Esophagus muscularis mucosa (tissue), 3 donors: ENCODE measurements around the gene CENPV.

Experiments used
- POLR2A ChIP-seq: fragments of 450-650 bp; IDR thresholded peaks from one replicate; pipeline ENCODE4 v1.6.1; 2017; ENCODE audit warnings: antibody characterized with exemption, moderate library complexity, mild to moderate bottlenecking, low read depth
- POLR2AphosphoS5 ChIP-seq, 2 donors: sonication (generic); formaldehyde crosslinking; IDR thresholded peaks; one replicate each; pipeline ENCODE4 v1.6.1; 2017; ENCODE audit warnings: antibody characterized with exemption in 2 of 2
- TF ChIP-seq, protein P1 (sequence below), 3 experiments: fragments of 200-600 bp in 2 of 3; fragments of 450-650 bp in 1 of 3; sonication (generic) in 2 of 3; IDR thresholded peaks; one replicate each; pipeline ENCODE4 v1.5.1; 2017 to 2019; ENCODE audit warnings: antibody characterized with exemption in 3 of 3, mild to moderate bottlenecking in 2 of 3, moderate library complexity in 1 of 3

- TF ChIP-seq, protein P1, sequence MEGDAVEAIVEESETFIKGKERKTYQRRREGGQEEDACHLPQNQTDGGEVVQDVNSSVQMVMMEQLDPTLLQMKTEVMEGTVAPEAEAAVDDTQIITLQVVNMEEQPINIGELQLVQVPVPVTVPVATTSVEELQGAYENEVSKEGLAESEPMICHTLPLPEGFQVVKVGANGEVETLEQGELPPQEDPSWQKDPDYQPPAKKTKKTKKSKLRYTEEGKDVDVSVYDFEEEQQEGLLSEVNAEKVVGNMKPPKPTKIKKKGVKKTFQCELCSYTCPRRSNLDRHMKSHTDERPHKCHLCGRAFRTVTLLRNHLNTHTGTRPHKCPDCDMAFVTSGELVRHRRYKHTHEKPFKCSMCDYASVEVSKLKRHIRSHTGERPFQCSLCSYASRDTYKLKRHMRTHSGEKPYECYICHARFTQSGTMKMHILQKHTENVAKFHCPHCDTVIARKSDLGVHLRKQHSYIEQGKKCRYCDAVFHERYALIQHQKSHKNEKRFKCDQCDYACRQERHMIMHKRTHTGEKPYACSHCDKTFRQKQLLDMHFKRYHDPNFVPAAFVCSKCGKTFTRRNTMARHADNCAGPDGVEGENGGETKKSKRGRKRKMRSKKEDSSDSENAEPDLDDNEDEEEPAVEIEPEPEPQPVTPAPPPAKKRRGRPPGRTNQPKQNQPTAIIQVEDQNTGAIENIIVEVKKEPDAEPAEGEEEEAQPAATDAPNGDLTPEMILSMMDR (IDR thresholded peaks at IDR 0.05): no peak
- no peak for TF ChIP-seq POLR2AphosphoS5 (IDR thresholded peaks at IDR 0.05)
- no peak for TF ChIP-seq POLR2A
Measured at GRCh38 chr17:16313139-16314090, 39.9 kb downstream of the CENPV start.
